NB4 (cell line): ENCODE data around the gene ORMDL2.

Experiments used
- MAX ChIP-seq: IDR thresholded peaks from 2 replicates; pipeline ENCODE4 v1.6.1; 2011; ENCODE audit warnings: low read depth, low read length
- MYC ChIP-seq: IDR thresholded peaks from 2 replicates; pipeline ENCODE4 v1.6.1; 2011; ENCODE audit warnings: low read depth, low read length
- POLR2A ChIP-seq: IDR thresholded peaks from 2 replicates; pipeline ENCODE4 v1.6.1; 2011; ENCODE audit warnings: mild to moderate bottlenecking; ENCODE audit not compliant: insufficient read length; ENCODE audit errors: extremely low read depth
- TF ChIP-seq, protein P1 (sequence below): IDR thresholded peaks from one replicate; pipeline ENCODE4 v1.5.1; 2012; ENCODE audit warnings: low read depth, low read length

- TF ChIP-seq, protein P1, sequence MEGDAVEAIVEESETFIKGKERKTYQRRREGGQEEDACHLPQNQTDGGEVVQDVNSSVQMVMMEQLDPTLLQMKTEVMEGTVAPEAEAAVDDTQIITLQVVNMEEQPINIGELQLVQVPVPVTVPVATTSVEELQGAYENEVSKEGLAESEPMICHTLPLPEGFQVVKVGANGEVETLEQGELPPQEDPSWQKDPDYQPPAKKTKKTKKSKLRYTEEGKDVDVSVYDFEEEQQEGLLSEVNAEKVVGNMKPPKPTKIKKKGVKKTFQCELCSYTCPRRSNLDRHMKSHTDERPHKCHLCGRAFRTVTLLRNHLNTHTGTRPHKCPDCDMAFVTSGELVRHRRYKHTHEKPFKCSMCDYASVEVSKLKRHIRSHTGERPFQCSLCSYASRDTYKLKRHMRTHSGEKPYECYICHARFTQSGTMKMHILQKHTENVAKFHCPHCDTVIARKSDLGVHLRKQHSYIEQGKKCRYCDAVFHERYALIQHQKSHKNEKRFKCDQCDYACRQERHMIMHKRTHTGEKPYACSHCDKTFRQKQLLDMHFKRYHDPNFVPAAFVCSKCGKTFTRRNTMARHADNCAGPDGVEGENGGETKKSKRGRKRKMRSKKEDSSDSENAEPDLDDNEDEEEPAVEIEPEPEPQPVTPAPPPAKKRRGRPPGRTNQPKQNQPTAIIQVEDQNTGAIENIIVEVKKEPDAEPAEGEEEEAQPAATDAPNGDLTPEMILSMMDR: no peak
- TF ChIP-seq POLR2A (no peak), MAX (peak; percentile 3), MYC (no peak; the same call in 1 of the 2 replicates)
Observed at GRCh38 chr12:55818140-55818728, 393 bp downstream of the ORMDL2 start.
